ENCODE results near the gene NAV2. TPM values are rescaled to one million over a fixed set of nuclear protein-coding genes. Genes with fewer than 3 reads are reported as not detected.

Gene NAV2
- polyA plus RNA-seq, 5 donors, result 14.5 to 25.1 (median 21.0) TPM

- DNase-seq, result no peak
These were observed 115.9 kb downstream of the NAV2 start for GRCh38 chr11:19828382-19829108.

GRCh38 chr11:19829109-19829837 lies 116.6 kb downstream of the NAV2 start:
- no peak for DNase-seq

- DNase-seq, result no peak
These were observed 119.6 kb downstream of the NAV2 start for GRCh38 chr11:19832086-19832750.

GRCh38 chr11:19832901-19833300 lies 120.3 kb downstream of the NAV2 start:
- DNase-seq, result no peak

GRCh38 chr11:19834771-19835170 lies 122.1 kb downstream of the NAV2 start:
- no peak for DNase-seq

- no peak for DNase-seq
These were observed 124.0 kb downstream of the NAV2 start for GRCh38 chr11:19836666-19837065.

- no peak for DNase-seq
These were observed 126.5 kb downstream of the NAV2 start for GRCh38 chr11:19838994-19839768.

GRCh38 chr11:19840961-19841360 lies 128.3 kb downstream of the NAV2 start:
- DNase-seq, result no peak

- no peak for DNase-seq
These were observed 129.9 kb downstream of the NAV2 start for GRCh38 chr11:19842505-19842904.

- no peak for DNase-seq
These were observed 130.4 kb downstream of the NAV2 start for GRCh38 chr11:19843079-19843478.

- no peak for DNase-seq
These were observed 131.4 kb downstream of the NAV2 start for GRCh38 chr11:19844012-19844411.

GRCh38 chr11:19844806-19845205 lies 132.2 kb downstream of the NAV2 start:
- DNase-seq, result no peak

- no peak for DNase-seq
These were observed 133.0 kb downstream of the NAV2 start for GRCh38 chr11:19845626-19846025.

GRCh38 chr11:19846654-19847305 lies 134.1 kb downstream of the NAV2 start:
- DNase-seq, result peak; percentile 29 to 42

GRCh38 chr11:19848219-19848618 lies 135.6 kb downstream of the NAV2 start:
- no peak for DNase-seq

- no peak for DNase-seq
These were observed 136.6 kb downstream of the NAV2 start for GRCh38 chr11:19849107-19849789.

- no peak for DNase-seq
These were observed 137.4 kb downstream of the NAV2 start for GRCh38 chr11:19849947-19850593.

- no peak for DNase-seq
These were observed 139.7 kb downstream of the NAV2 start for GRCh38 chr11:19852288-19852687.

GRCh38 chr11:19853016-19853415 lies 140.4 kb downstream of the NAV2 start:
- DNase-seq, result no peak

GRCh38 chr11:19853920-19854319 lies 141.3 kb downstream of the NAV2 start:
- DNase-seq, result no peak

All from right lung (tissue), 5 donors.